ACHN (cell line): ENCODE results near the gene ERC2.
"Not testable (repeated sequence)": the region's sequence is repeated elsewhere in the genome, so short reads cannot be mapped to it uniquely, and the experiment has no call there.

ENCODE experiments used
- DNase-seq: peaks from one replicate; pipeline ENCODE4 v3.0.0-alpha.2; 2015
- in situ Hi-C: cut with HindIII; loops from 2 replicates; pipeline ENCODE4 v1.10.0; 2017; ENCODE audit warnings: low sequenced_read_pairs, low pct_ligation_motif_present, low pct_unique_long_range_greater_than_20kb

ERC2 gene

GRCh38 chr3:56076746-56077145 lies 391.5 kb downstream of the ERC2 start:
- in situ Hi-C loops: no loop called here
- no peak for DNase-seq

GRCh38 chr3:56075089-56075488 lies 393.2 kb downstream of the ERC2 start:
- in situ Hi-C loops: no loop called here
- DNase-seq: no peak

- no peak for DNase-seq
- in situ Hi-C loops: no loop called here
Measured at GRCh38 chr3:56069766-56070165, 398.5 kb downstream of the ERC2 start.

- in situ Hi-C loops, DNase-seq: not testable (repeated sequence)
Measured at GRCh38 chr3:56066405-56066804, 401.9 kb downstream of the ERC2 start.

- no peak for DNase-seq
- in situ Hi-C loops: no loop called here
Measured at GRCh38 chr3:56064684-56065083, 403.6 kb downstream of the ERC2 start.

GRCh38 chr3:56061279-56061626 lies 407.0 kb downstream of the ERC2 start:
- DNase-seq: no peak
- in situ Hi-C loops: no loop called here

GRCh38 chr3:56060521-56061278 lies 407.6 kb downstream of the ERC2 start:
- no peak for DNase-seq
- in situ Hi-C loops: no loop called here

GRCh38 chr3:56059731-56060130 lies 408.5 kb downstream of the ERC2 start:
- in situ Hi-C loops: no loop called here
- DNase-seq: no peak

- in situ Hi-C loops: no loop called here
- DNase-seq: no peak
Measured at GRCh38 chr3:56055951-56056350, 412.3 kb downstream of the ERC2 start.

- in situ Hi-C loops: no loop called here
- no peak for DNase-seq
Measured at GRCh38 chr3:56055546-56055945, 412.7 kb downstream of the ERC2 start.

- in situ Hi-C loops: no loop called here
- DNase-seq: no peak
Measured at GRCh38 chr3:56054844-56055243, 413.4 kb downstream of the ERC2 start.

- in situ Hi-C loops: no loop called here
- DNase-seq: no peak
Measured at GRCh38 chr3:56053727-56054126, 414.5 kb downstream of the ERC2 start.

GRCh38 chr3:56052188-56052587 lies 416.1 kb downstream of the ERC2 start:
- in situ Hi-C loops: no loop called here
- no peak for DNase-seq

- in situ Hi-C loops: no loop called here
- DNase-seq: no peak
Measured at GRCh38 chr3:56051052-56051451, 417.2 kb downstream of the ERC2 start.

GRCh38 chr3:56048946-56049345 lies 419.3 kb downstream of the ERC2 start:
- in situ Hi-C loops: no loop called here
- DNase-seq: no peak

- DNase-seq: no peak
- in situ Hi-C loops: no loop called here
Measured at GRCh38 chr3:56048331-56048730, 419.9 kb downstream of the ERC2 start.

- DNase-seq: peak; percentile 39
- in situ Hi-C loops: no loop called here
Measured at GRCh38 chr3:56042326-56042951, 425.8 kb downstream of the ERC2 start.

GRCh38 chr3:56025326-56025725 lies 442.9 kb downstream of the ERC2 start:
- in situ Hi-C loops: no loop called here
- DNase-seq: no peak

- DNase-seq: no peak
- in situ Hi-C loops: no loop called here
Measured at GRCh38 chr3:56023546-56023945, 444.7 kb downstream of the ERC2 start.

- in situ Hi-C loops: no loop called here
Measured at GRCh38 chr3:56022619-56023018, 445.6 kb downstream of the ERC2 start.

More at GRCh38 chr3:56022619-56023018, 445.6 kb downstream of the ERC2 start:
- DNase-seq: no peak
